GM18873 (cell line): ENCODE measurements around the gene FITM2.
"Not testable (repeated sequence)": the region's sequence is repeated elsewhere in the genome, so short reads cannot be mapped to it uniquely, and the experiment has no call there.

ENCODE experiments used
- ATAC-seq: cut with Tn5 transposase; IDR thresholded peaks from one replicate; pipeline ENCODE4 v1.9.1; 2021; ENCODE audit warnings: mild to moderate bottlenecking, moderate library complexity, moderate number of reproducible peaks; ENCODE audit not compliant: unreplicated experiment, low FRiP score

Gene FITM2

GRCh38 chr20:44334709-44335108 is 23.7 kb upstream of the FITM2 start:
- no peak for ATAC-seq

GRCh38 chr20:44334306-44334705 is 23.3 kb upstream of the FITM2 start:
- no peak for ATAC-seq

GRCh38 chr20:44331201-44331600 is 20.2 kb upstream of the FITM2 start:
- no peak for ATAC-seq

- ATAC-seq = no peak
These were observed 17.4 kb upstream of the FITM2 start for GRCh38 chr20:44328428-44328827.

- not testable (repeated sequence) for ATAC-seq
These were observed 16.7 kb upstream of the FITM2 start for GRCh38 chr20:44327748-44328147.

GRCh38 chr20:44326391-44327159 is 15.6 kb upstream of the FITM2 start:
- no peak for ATAC-seq

GRCh38 chr20:44324343-44324742 is 13.3 kb upstream of the FITM2 start:
- no peak for ATAC-seq

GRCh38 chr20:44319839-44320422 is 8.9 kb upstream of the FITM2 start:
- ATAC-seq = no peak

GRCh38 chr20:44314870-44315269 is 3.9 kb upstream of the FITM2 start:
- no peak for ATAC-seq

- no peak for ATAC-seq
These were observed 989 bp downstream of the FITM2 start for GRCh38 chr20:44309763-44310663.

GRCh38 chr20:44306927-44307326 is 4.1 kb downstream of the FITM2 start:
- ATAC-seq = no peak

- ATAC-seq = no peak
These were observed 6.6 kb downstream of the FITM2 start for GRCh38 chr20:44304383-44304782.

GRCh38 chr20:44302736-44303135 is 8.3 kb downstream of the FITM2 start:
- ATAC-seq = no peak

GRCh38 chr20:44302026-44302669 is 8.9 kb downstream of the FITM2 start:
- ATAC-seq = no peak

GRCh38 chr20:44301285-44301684 is 9.7 kb downstream of the FITM2 start:
- no peak for ATAC-seq

GRCh38 chr20:44299011-44299535 is 11.9 kb downstream of the FITM2 start:
- ATAC-seq = not testable (repeated sequence)

GRCh38 chr20:44297721-44298120 is 13.3 kb downstream of the FITM2 start:
- no peak for ATAC-seq

GRCh38 chr20:44296011-44296410 is 15.0 kb downstream of the FITM2 start:
- ATAC-seq = no peak

- no peak for ATAC-seq
These were observed 19.2 kb downstream of the FITM2 start for GRCh38 chr20:44291754-44292153.

- ATAC-seq = no peak
These were observed 22.8 kb downstream of the FITM2 start for GRCh38 chr20:44288252-44288651.
